GM12874 (cell line): ENCODE data around the gene NALCN.

Experiments
- TF ChIP-seq, protein P1 (sequence below): IDR thresholded peaks from 2 replicates; pipeline ENCODE4 v1.5.1; 2011; ENCODE audit warnings: low read depth, mild to moderate bottlenecking, control low read depth, low read length, moderate library complexity; ENCODE audit not compliant: insufficient read depth

Gene NALCN

DNA sequence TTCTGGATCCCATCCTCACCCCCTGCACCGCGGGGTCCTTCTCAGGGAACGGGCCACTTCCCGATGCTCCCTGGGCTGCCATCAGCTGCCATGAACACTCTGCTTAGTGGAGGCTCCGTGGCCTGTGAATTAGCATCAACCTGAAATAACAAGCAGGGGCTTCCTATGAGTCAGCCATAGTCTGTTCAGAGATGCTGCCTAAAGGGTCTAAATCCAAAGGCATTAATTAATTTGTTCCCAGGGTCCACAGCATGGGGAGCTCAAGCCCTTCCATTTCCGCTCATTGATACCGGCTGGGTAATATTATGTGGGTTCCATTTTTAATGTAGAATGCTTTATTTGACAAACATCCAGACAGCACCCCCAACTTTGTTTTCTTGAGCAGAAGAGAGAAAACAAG, 399.8 kb downstream of the NALCN start:
- TF ChIP-seq, protein P1, sequence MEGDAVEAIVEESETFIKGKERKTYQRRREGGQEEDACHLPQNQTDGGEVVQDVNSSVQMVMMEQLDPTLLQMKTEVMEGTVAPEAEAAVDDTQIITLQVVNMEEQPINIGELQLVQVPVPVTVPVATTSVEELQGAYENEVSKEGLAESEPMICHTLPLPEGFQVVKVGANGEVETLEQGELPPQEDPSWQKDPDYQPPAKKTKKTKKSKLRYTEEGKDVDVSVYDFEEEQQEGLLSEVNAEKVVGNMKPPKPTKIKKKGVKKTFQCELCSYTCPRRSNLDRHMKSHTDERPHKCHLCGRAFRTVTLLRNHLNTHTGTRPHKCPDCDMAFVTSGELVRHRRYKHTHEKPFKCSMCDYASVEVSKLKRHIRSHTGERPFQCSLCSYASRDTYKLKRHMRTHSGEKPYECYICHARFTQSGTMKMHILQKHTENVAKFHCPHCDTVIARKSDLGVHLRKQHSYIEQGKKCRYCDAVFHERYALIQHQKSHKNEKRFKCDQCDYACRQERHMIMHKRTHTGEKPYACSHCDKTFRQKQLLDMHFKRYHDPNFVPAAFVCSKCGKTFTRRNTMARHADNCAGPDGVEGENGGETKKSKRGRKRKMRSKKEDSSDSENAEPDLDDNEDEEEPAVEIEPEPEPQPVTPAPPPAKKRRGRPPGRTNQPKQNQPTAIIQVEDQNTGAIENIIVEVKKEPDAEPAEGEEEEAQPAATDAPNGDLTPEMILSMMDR, result no peak

DNA sequence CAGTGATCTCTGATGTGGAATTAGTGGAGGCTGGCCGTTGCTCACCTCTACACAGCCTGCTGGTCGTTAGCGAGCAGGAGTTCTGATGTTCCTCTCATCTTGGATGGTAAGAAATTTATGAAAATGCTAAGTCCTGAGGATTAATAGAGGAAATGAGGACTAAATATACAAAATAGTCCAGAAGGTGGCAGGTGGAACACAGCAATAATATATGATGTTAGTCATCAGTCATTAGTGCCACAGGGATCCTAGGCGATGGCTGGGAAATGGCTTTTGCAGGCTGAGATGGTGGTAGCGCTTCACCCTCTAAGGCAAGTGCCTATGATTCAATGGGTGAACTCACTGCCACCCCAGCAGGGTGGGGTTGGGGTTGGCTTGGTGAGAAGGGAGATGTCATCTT, 403.1 kb downstream of the NALCN start:
- TF ChIP-seq, protein P1, result no peak

DNA sequence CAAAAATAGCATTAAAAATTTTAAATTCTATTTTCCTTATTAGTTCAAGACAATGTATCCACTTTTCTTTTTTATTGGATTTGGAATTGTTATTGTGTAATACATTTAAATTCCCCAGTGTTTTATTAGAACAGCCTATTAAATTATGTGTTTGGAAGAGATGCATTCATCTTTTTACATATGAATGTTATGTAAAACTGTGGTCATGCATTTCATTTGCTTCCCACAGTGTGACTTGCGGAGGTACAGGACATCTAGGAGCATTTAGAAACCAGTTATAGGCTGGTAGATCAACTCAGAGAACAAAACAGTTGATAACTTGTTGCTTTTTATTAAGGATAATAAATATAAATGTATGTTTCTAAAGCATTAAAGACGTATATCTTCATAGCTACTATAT, 406.2 kb downstream of the NALCN start:
- TF ChIP-seq, protein P1, result no peak

DNA sequence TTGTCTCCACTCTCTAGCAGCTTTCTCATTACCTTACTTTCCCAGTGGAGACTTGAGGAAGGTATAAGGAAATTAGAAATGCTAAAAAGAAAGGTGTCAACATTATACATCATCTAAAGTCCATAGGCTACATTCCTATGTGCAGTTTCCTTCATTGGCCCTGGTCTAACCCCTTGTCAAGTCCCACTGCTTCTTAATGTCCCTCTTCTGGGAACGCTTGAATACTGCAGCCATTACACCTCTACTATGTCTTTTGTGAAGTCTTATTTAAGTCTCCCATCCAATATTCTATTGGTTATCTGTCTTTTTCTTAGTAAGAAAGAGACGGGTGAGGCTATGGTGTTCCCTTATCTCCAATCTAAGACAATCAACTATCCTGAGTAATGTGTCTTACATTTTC, 409.1 kb downstream of the NALCN start:
- TF ChIP-seq, protein P1, result no peak
